Adrenal gland (tissue), 5 donors: ENCODE data around the gene PRSS2.
"Not testable (repeated sequence)": the region's sequence is repeated elsewhere in the genome, so short reads cannot be mapped to it uniquely, and the experiment has no call there.

Experiments
- POLR2A ChIP-seq, 2 donors: fragments of 450-650 bp; IDR thresholded peaks; one replicate each; pipeline ENCODE4 v1.6.1; 2017; ENCODE audit warnings: antibody characterized with exemption in 2 of 2, mild to moderate bottlenecking in 2 of 2, moderate library complexity in 1 of 2
- TF ChIP-seq, protein P1 (sequence below), 6 experiments: fragments of 450-650 bp in 4 of 6; fragments of 200-600 bp in 2 of 6; sonication (generic) in 1 of 6; IDR thresholded peaks; 1 replicate in 5 of 6; 2 replicates in 1 of 6; pipeline versions ENCODE4 v1.5.1 to v1.8.0; 2016 to 2021; ENCODE audit warnings: antibody characterized with exemption in 6 of 6, mild to moderate bottlenecking in 2 of 6, moderate library complexity in 1 of 6
- donor health status: DM: no; HTN: no; CAD: no.

DNA sequence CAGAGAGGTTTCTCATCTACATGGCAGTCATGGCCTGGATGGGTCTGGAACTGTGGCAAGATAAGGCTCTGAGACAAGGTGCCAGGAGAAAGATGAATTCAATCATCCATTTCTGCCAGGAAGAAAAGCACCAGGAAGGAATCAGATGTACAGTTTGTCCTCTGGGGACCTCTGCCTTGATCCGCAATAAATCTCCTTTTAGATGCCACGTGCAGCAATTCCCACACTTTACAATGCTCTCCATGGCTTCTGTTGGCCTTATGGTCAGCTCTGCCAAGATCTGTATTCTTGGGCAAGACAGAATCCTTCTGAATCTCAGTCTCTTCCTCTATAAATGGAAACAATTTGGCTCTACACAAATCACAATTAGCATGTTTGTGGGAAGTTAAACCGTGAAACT lies 12.5 kb upstream of the PRSS2 start:
- TF ChIP-seq, protein P1, sequence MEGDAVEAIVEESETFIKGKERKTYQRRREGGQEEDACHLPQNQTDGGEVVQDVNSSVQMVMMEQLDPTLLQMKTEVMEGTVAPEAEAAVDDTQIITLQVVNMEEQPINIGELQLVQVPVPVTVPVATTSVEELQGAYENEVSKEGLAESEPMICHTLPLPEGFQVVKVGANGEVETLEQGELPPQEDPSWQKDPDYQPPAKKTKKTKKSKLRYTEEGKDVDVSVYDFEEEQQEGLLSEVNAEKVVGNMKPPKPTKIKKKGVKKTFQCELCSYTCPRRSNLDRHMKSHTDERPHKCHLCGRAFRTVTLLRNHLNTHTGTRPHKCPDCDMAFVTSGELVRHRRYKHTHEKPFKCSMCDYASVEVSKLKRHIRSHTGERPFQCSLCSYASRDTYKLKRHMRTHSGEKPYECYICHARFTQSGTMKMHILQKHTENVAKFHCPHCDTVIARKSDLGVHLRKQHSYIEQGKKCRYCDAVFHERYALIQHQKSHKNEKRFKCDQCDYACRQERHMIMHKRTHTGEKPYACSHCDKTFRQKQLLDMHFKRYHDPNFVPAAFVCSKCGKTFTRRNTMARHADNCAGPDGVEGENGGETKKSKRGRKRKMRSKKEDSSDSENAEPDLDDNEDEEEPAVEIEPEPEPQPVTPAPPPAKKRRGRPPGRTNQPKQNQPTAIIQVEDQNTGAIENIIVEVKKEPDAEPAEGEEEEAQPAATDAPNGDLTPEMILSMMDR (IDR thresholded peaks at IDR 0.05), result not testable (repeated sequence)
- not testable (repeated sequence) for TF ChIP-seq POLR2A (IDR thresholded peaks at IDR 0.05)
